H9 (cell line): Measurements from ENCODE around the gene SHE. TPM values are rescaled to one million over a fixed set of nuclear protein-coding genes. Genes with fewer than 3 reads are reported as not detected.

Experiments
- DNase-seq: peaks from one replicate; pipeline ENCODE4 v3.0.0-alpha.2; 2017
- H2AFZ ChIP-seq: one replicate; pipeline ENCODE4 v1.6.1; 2013; ENCODE audit warnings: mild to moderate bottlenecking, low read length, control low read depth, moderate library complexity
- H2AK5ac ChIP-seq: 2 replicates; pipeline ENCODE4 v1.6.1; 2013; ENCODE audit warnings: low read length, control low read depth, mixed read lengths; ENCODE audit not compliant: insufficient read length
- H2BK120ac ChIP-seq: one replicate; pipeline ENCODE4 v1.6.1; 2013; ENCODE audit warnings: low read depth, mild to moderate bottlenecking, low read length, control low read depth, inconsistent platforms; ENCODE audit not compliant: poor library complexity, severe bottlenecking
- H2BK12ac ChIP-seq: 2 replicates; pipeline ENCODE4 v1.6.1; 2013; ENCODE audit warnings: low read length, control low read depth, mixed read lengths, low read depth; ENCODE audit not compliant: insufficient read length
- H2BK15ac ChIP-seq: 2 replicates; pipeline ENCODE4 v1.6.1; 2013; ENCODE audit warnings: low read depth, low read length, control low read depth
- H2BK20ac ChIP-seq: one replicate; pipeline ENCODE4 v1.6.1; 2013; ENCODE audit warnings: low read depth, mild to moderate bottlenecking, low read length, control low read depth, inconsistent platforms; ENCODE audit not compliant: poor library complexity, severe bottlenecking
- H2BK5ac ChIP-seq: 2 replicates; pipeline ENCODE4 v1.6.1; 2013; ENCODE audit warnings: low read length, control low read depth, mixed read lengths; ENCODE audit not compliant: insufficient read length
- H3K14ac ChIP-seq: 2 replicates; pipeline ENCODE4 v1.6.1; 2013; ENCODE audit warnings: low read length, control low read depth; ENCODE audit not compliant: insufficient read depth
- H3K18ac ChIP-seq: 2 replicates; pipeline ENCODE4 v1.6.1; 2013; ENCODE audit warnings: low read depth, mild to moderate bottlenecking, mixed read lengths, low read length, control low read depth; ENCODE audit not compliant: insufficient read length
- H3K23ac ChIP-seq: 2 replicates; pipeline ENCODE4 v1.6.1; 2013; ENCODE audit warnings: low read length, control low read depth, mixed read lengths, low read depth; ENCODE audit not compliant: insufficient read length
- H3K23me2 ChIP-seq: 2 replicates; pipeline ENCODE4 v1.6.1; 2013; ENCODE audit warnings: low read depth, mild to moderate bottlenecking, mixed read lengths, low read length, control low read depth; ENCODE audit not compliant: insufficient read length, poor library complexity, severe bottlenecking
- H3K27ac ChIP-seq: 2 replicates; pipeline ENCODE4 v1.5.1; 2013; ENCODE audit warnings: low read length, control low read depth, mixed read lengths, low read depth; ENCODE audit not compliant: insufficient read length
- H3K27me3 ChIP-seq: 2 replicates; pipeline ENCODE4 v1.6.1; 2013; ENCODE audit warnings: low read length, control low read depth, inconsistent platforms; ENCODE audit not compliant: insufficient read depth
- H3K4ac ChIP-seq: 2 replicates; pipeline ENCODE4 v1.6.1; 2013; ENCODE audit warnings: low read depth, mild to moderate bottlenecking, control low read depth, inconsistent platforms, low read length, moderate library complexity
- H3K4me1 ChIP-seq: 2 replicates; pipeline ENCODE4 v1.6.1; 2013; ENCODE audit warnings: low read length, control low read depth, inconsistent platforms; ENCODE audit not compliant: insufficient read depth
- H3K4me2 ChIP-seq: 2 replicates; pipeline ENCODE4 v1.6.1; 2013; ENCODE audit warnings: low read length, control low read depth, mixed read lengths; ENCODE audit not compliant: insufficient read length, insufficient read depth
- H3K56ac ChIP-seq: 2 replicates; pipeline ENCODE4 v1.6.1; 2013; ENCODE audit warnings: low read depth, mild to moderate bottlenecking, mixed read lengths, low read length, control low read depth; ENCODE audit not compliant: insufficient read length
- H3K79me1 ChIP-seq: 2 replicates; pipeline ENCODE4 v1.6.1; 2013; ENCODE audit warnings: low read depth, mild to moderate bottlenecking, moderate library complexity, low read length, control low read depth, inconsistent platforms; ENCODE audit not compliant: insufficient read depth, poor library complexity, severe bottlenecking
- H3K79me2 ChIP-seq: 2 replicates; pipeline ENCODE4 v1.6.1; 2013; ENCODE audit warnings: low read length, control low read depth, inconsistent platforms; ENCODE audit not compliant: insufficient read depth
- H3K9ac ChIP-seq: 2 replicates; pipeline ENCODE4 v1.6.1; 2013; ENCODE audit warnings: low read length, control low read depth, mixed read lengths; ENCODE audit not compliant: insufficient read length; ENCODE audit errors: extremely low read depth
- H3K9me3 ChIP-seq: one replicate; pipeline ENCODE4 v1.6.1; 2013; ENCODE audit warnings: low read depth, low read length, inconsistent platforms; ENCODE audit not compliant: control insufficient read depth
- H3T11ph ChIP-seq: one replicate; pipeline ENCODE4 v1.6.1; 2013; ENCODE audit warnings: mild to moderate bottlenecking, low read length, control low read depth, inconsistent platforms
- H4K20me1 ChIP-seq: one replicate; pipeline ENCODE4 v1.6.1; 2013; ENCODE audit not compliant: control insufficient read depth, insufficient read length, insufficient read depth
- H4K5ac ChIP-seq: 2 replicates; pipeline ENCODE4 v1.6.1; 2013; ENCODE audit warnings: low read depth, mild to moderate bottlenecking, mixed read lengths, low read length, control low read depth; ENCODE audit not compliant: insufficient read length
- H4K8ac ChIP-seq: replicated peaks from 2 replicates; pipeline ENCODE4 v1.6.1; 2013; ENCODE audit warnings: low read length, control low read depth, mixed read lengths, low read depth; ENCODE audit not compliant: insufficient read length
- H4K91ac ChIP-seq: 2 replicates; pipeline ENCODE4 v1.6.1; 2013; ENCODE audit warnings: low read depth, mild to moderate bottlenecking, moderate library complexity, mixed read lengths, low read length, control low read depth; ENCODE audit not compliant: insufficient read length
- H3K27ac Mint-ChIP-seq, 3 experiments: 2 replicates in 2 of 3; 3 replicates in 1 of 3; pipeline ENCODE4 v1.8.0; 2020 to 2021; ENCODE audit warnings: mixed read lengths in 3 of 3, mild to moderate bottlenecking in 1 of 3, moderate library complexity in 1 of 3
- H3K27me3 Mint-ChIP-seq: 2 replicates; pipeline ENCODE4 v1.8.0; 2021; ENCODE audit warnings: low read depth, mild to moderate bottlenecking, moderate library complexity, mixed read lengths
- H3K36me3 Mint-ChIP-seq, 3 experiments: 2 replicates in 2 of 3; 3 replicates in 1 of 3; pipeline ENCODE4 v1.8.0; 2020 to 2021; ENCODE audit warnings: low read depth in 3 of 3, mixed read lengths in 3 of 3; ENCODE audit not compliant: insufficient read depth in 1 of 3
- H3K4me1 Mint-ChIP-seq, 2 experiments: 2 replicates each; pipeline ENCODE4 v1.8.0; 2020; ENCODE audit warnings: mixed read lengths in 2 of 2
- H3K4me3 Mint-ChIP-seq, 2 experiments: 2 replicates in 1 of 2; 3 replicates in 1 of 2; pipeline ENCODE4 v1.8.0; 2020 to 2021; ENCODE audit warnings: mild to moderate bottlenecking in 2 of 2, mixed read lengths in 2 of 2, moderate library complexity in 1 of 2
- H3K9me3 Mint-ChIP-seq, 2 experiments: 2 replicates in 1 of 2; 3 replicates in 1 of 2; pipeline ENCODE4 v1.8.0; 2020; ENCODE audit warnings: mild to moderate bottlenecking in 2 of 2, mixed read lengths in 2 of 2, moderate library complexity in 1 of 2
- CTCF ChIP-seq: fragments of 200-600 bp; sonication (generic); conservative IDR thresholded peaks from 3 replicates; pipeline ENCODE4 v1.8.0; 2021; ENCODE audit warnings: antibody characterized with exemption, mild to moderate bottlenecking
- WGBS: extraction: QIAGEN DNeasy Blood & Tissue Kit; methylation state at CpG from one replicate; pipeline ENCODE4 v1.1.7; 2013; ENCODE audit warnings: missing lambda C conversion rate, low lambda C conversion rate, mixed read lengths; ENCODE audit not compliant: insufficient read length; ENCODE audit errors: extremely low coverage; 5-methylcytosine and 5-hydroxymethylcytosine counted together
- total RNA-seq: library from RNA; stranded (reverse); gene quantifications from 2 replicates; pipeline ENCODE4 v1.2.1, GENCODE V29; 2021

The SHE gene
- total RNA-seq, 1 experiment from 2014 or later: 0.48 TPM

DNA sequence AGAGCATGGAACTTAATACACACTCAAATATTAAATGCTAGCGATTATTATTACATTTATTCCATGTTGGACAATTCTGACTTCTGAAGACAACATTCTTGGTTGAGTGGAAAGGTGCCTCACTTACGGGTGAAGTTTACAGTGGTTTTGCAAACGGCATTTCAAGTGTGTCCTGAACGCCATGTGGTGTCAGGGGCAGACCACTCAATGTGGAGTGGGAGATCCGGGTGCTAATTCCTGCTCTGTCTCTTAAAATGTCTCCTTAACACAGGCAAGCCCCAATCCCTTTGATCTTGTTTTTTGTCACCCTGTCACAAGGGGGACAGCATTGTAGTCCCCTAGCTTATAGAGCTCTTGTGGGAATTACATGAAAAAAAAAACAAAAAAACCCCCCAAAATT is 5.8 kb downstream of the SHE start:
- Histone ChIP-seq H4K91ac (no peak overlapping the region), H4K5ac (no peak overlapping the region), H3K23me2 (peaks cover 1% of the 10 kb centered on the region), H3K9me3 (no peaks in the 10 kb centered on the region), H2BK12ac (no peak overlapping the region), H3T11ph (no peak overlapping the region), H3K79me2 (no peaks in the 10 kb centered on the region), H2BK120ac (no peak overlapping the region), H3K4me1 (no peaks in the 10 kb centered on the region; the same call in 1 of the 2 replicates), H3K56ac (no peak overlapping the region), H3K9ac (no peak overlapping the region), H2BK15ac (no peak overlapping the region), H3K23ac (no peak overlapping the region), H3K27me3 (peaks cover 25% of the 10 kb centered on the region), H3K4me2 (no peak overlapping the region), H3K4ac (no peak overlapping the region), H3K18ac (no peak overlapping the region), H3K27ac (no peak overlapping the region), H2BK20ac (no peak overlapping the region), H4K20me1 (no peaks in the 10 kb centered on the region), H2AK5ac (no peak overlapping the region), H2BK5ac (no peak overlapping the region), H3K79me1 (no peaks in the 10 kb centered on the region), H4K8ac (no peak overlapping the region), H2AFZ (no peak overlapping the region), H3K14ac (no peak overlapping the region)
- Mint-ChIP-seq H3K4me1 (peaks cover 11 to 16% of the 10 kb centered on the region in 2 experiments), H3K27ac (no peak overlapping the region), H3K4me3 (no peak overlapping the region), H3K36me3 (no peaks in the 10 kb centered on the region), H3K27me3 (peaks cover 38% of the 10 kb centered on the region), H3K9me3 (no peaks in the 10 kb centered on the region; a peak in 1 of 5 replicates)
- no peak for DNase-seq
- no CpG with 5 or more reads among the region's 5 CpGs for WGBS
- TF ChIP-seq CTCF: no peak
